H1 (cell line): Measurements from ENCODE around the gene GPS1. TPM values are rescaled to one million over a fixed set of nuclear protein-coding genes. Genes with fewer than 3 reads are reported as not detected.
A peak's percentile ranks its signal among the peaks of the same experiment; 100 is the strongest.

Experiments
- ASH2L ChIP-seq: fragments of 200-600, 300-600 bp; sonication (generic); IDR thresholded peaks from one replicate; pipeline ENCODE4 v1.7.1; 2017; ENCODE audit warnings: low read length
- EGR1 ChIP-seq: IDR thresholded peaks from 2 replicates; pipeline ENCODE4 v1.6.1; 2011; ENCODE audit warnings: low read depth, low read length, borderline replicate concordance
- HDAC6 ChIP-seq: IDR thresholded peaks from one replicate; pipeline ENCODE4 v1.7.1; 2012; ENCODE audit warnings: low read depth, mild to moderate bottlenecking, inconsistent platforms, low read length, moderate library complexity
- JUN ChIP-seq: IDR thresholded peaks from 2 replicates; pipeline ENCODE4 v1.6.1; 2011; ENCODE audit warnings: low read depth, mild to moderate bottlenecking, improper control_type of control experiment, low read length
- KDM1A ChIP-seq: fragments of 200-600, 300-600 bp; sonication (generic); IDR thresholded peaks from 2 replicates; pipeline ENCODE4 v1.7.1; 2016; ENCODE audit warnings: mild to moderate bottlenecking, low read length, borderline replicate concordance
- KDM4A ChIP-seq: IDR thresholded peaks from one replicate; pipeline ENCODE4 v1.7.1; 2012; ENCODE audit warnings: low read depth, mild to moderate bottlenecking, moderate library complexity, low read length, inconsistent platforms; ENCODE audit not compliant: severe bottlenecking
- KDM5A ChIP-seq: fragments of 200-600 bp; IDR thresholded peaks from 2 replicates; pipeline ENCODE4 v1.7.1; 2012; ENCODE audit warnings: mild to moderate bottlenecking, low read length, inconsistent platforms, mixed read lengths
- PHF8 ChIP-seq: fragments of 200-600 bp; sonication (generic); conservative IDR thresholded peaks from 2 replicates; pipeline ENCODE4 v1.7.1; 2012; ENCODE audit warnings: low read depth, mild to moderate bottlenecking, inconsistent platforms, low read length, moderate library complexity
- POLR2AphosphoS5 ChIP-seq: IDR thresholded peaks from 2 replicates; pipeline ENCODE4 v1.6.1; 2011; ENCODE audit warnings: low read depth, low read length
- RBBP5 ChIP-seq: IDR thresholded peaks from 2 replicates; pipeline ENCODE4 v1.7.1; 2012; ENCODE audit warnings: low read depth, mild to moderate bottlenecking, inconsistent platforms, low read length, moderate library complexity, borderline replicate concordance
- SIRT6 ChIP-seq: IDR thresholded peaks from one replicate; pipeline ENCODE4 v1.7.1; 2012; ENCODE audit warnings: low read length, inconsistent platforms
- polyA plus RNA-seq, 7 experiments: library from polyadenylated mRNA; depleted of rRNA in 3 of 7; stranded (reverse) in 5 of 7; unstranded in 2 of 7; fragments of >200 nt in 5 of 7; fragments of 200-250 nt in 2 of 7; gene quantifications; 1 replicate in 5 of 7; 2 replicates in 1 of 7; 4 replicates in 1 of 7; pipeline versions ENCODE4 v1.2.1 to v1.2.3, GENCODE V29; 2011 to 2013; ENCODE audit warnings: missing spikeins in 2 of 7, mixed read lengths in 2 of 7
- total RNA-seq: library from RNA; stranded (reverse); fragmentation: NEBNext Ultra II Directional; extraction: Animal tissue kit (Norgen Biotek cat#: 25700); gene quantifications from 2 replicates; pipeline ENCODE4 v1.2.1, GENCODE V29; 2021

The GPS1 gene
- total and polyA plus RNA-seq, 2 of the 8 experiments (the other 6 are each of a cell fraction or from before 2014, with no cell fraction given), result 153 to 277 TPM

- TF ChIP-seq KDM5A, result peak; percentile 45; the same call in 1 of the 2 replicates
- TF ChIP-seq ASH2L, result peak; percentile 70
- TF ChIP-seq HDAC6, result no peak
- no peak for TF ChIP-seq KDM1A
- TF ChIP-seq JUN, result 0 out of 2 replicates have a peak, but pooled peaks have one; percentile 44
- no peak for TF ChIP-seq POLR2AphosphoS5
- TF ChIP-seq SIRT6, result no peak
- peak; percentile 73; the same call in 1 of the 2 replicates for TF ChIP-seq EGR1
- TF ChIP-seq RBBP5, result no peak; the same call in 1 of the 2 replicates
- TF ChIP-seq PHF8, result peak; percentile 66; the same call in 1 of the 2 replicates
- TF ChIP-seq KDM4A, result peak; percentile 71
Measured at GRCh38 chr17:82065638-82066303, 14.1 kb downstream of the GPS1 start, which contains the start of gene DUS1L (continued).
